NCI-H2171 treated with DMSO at 0.1 percent for 48 hours (cell line): ENCODE results near the gene TAAR5.
"Not testable (repeated sequence)": the region's sequence is repeated elsewhere in the genome, so short reads cannot be mapped to it uniquely, and the experiment has no call there.

Experiments
- DNase-seq: peaks from one replicate; lab custom pipeline; 2025; lab: John Stamatoyannopoulos, UW

TAAR5 gene

GRCh38 chr6:132570221-132570777 lies 19.2 kb downstream of the TAAR5 start, which contains the start of gene TAAR6:
TSS of gene TAAR6 (plus strand) at chr6:132570322. CDS start at chr6:132570322, 0 bp downstream.
- DNase-seq = no peak

GRCh38 chr6:132569170-132569569 lies 20.4 kb downstream of the TAAR5 start:
- no peak for DNase-seq

GRCh38 chr6:132568611-132569010 lies 20.9 kb downstream of the TAAR5 start:
- DNase-seq = no peak

- no peak for DNase-seq
These were observed 22.0 kb downstream of the TAAR5 start for GRCh38 chr6:132567566-132567965.

GRCh38 chr6:132566404-132566803 lies 23.1 kb downstream of the TAAR5 start:
- no peak for DNase-seq

GRCh38 chr6:132560087-132560486 lies 29.5 kb downstream of the TAAR5 start:
- DNase-seq = not testable (repeated sequence)

- no peak for DNase-seq
These were observed 37.2 kb downstream of the TAAR5 start, which contains the start of gene TAAR8 for GRCh38 chr6:132552372-132552771. TSS of gene TAAR8 (plus strand) at chr6:132552672. CDS start at chr6:132552693, 21 bp downstream.

- DNase-seq = no peak
These were observed 38.3 kb downstream of the TAAR5 start for GRCh38 chr6:132551214-132551613.

- no peak for DNase-seq
These were observed 40.6 kb downstream of the TAAR5 start for GRCh38 chr6:132548746-132549463.

GRCh38 chr6:132544826-132545225 lies 44.7 kb downstream of the TAAR5 start:
- DNase-seq = no peak
